GM12892 (cell line): Measurements from ENCODE around the gene GRIA1.

ENCODE experiments used
- POLR2A ChIP-seq: IDR thresholded peaks from 2 replicates; pipeline ENCODE4 v1.6.1; 2011; ENCODE audit warnings: low read depth, low read length, control low read depth
- POLR2AphosphoS5 ChIP-seq: IDR thresholded peaks from 2 replicates; pipeline ENCODE4 v1.6.1; 2011; ENCODE audit warnings: low read depth, low read length, control low read depth
- TAF1 ChIP-seq: IDR thresholded peaks from 2 replicates; pipeline ENCODE4 v1.6.1; 2011; ENCODE audit warnings: low read depth, mild to moderate bottlenecking, control low read depth, low read length, borderline replicate concordance

- TF ChIP-seq POLR2AphosphoS5 (no peak), POLR2A (no peak), TAF1 (no peak)
These were observed 168.7 kb downstream of the GRIA1 start for GRCh38 chr5:153659039-153659736.
